GM18505 (cell line): Measurements from ENCODE around the gene CDHR1.

Experiments
- ATAC-seq: cut with Tn5 transposase; IDR thresholded peaks from one replicate; pipeline ENCODE4 v1.9.1; 2021; ENCODE audit not compliant: unreplicated experiment
- POLR2A ChIP-seq: IDR thresholded peaks from 4 replicates; pipeline ENCODE4 v1.6.1; 2011; ENCODE audit warnings: borderline replicate concordance; ENCODE audit not compliant: insufficient read depth, insufficient read length; ENCODE audit errors: extremely low read depth

Gene CDHR1

GRCh38 chr10:84225427-84226173, 31.3 kb downstream of the CDHR1 start, which contains the start of gene LRIT2:
Gene LRIT2, minus strand, starts transcription at chr10:84225544. Its CDS starts 24 bp downstream, at chr10:84225520.
- no peak for ATAC-seq
- no peak for TF ChIP-seq POLR2A

GRCh38 chr10:84226616-84227015, 32.3 kb downstream of the CDHR1 start:
- no peak for ATAC-seq
- no peak for TF ChIP-seq POLR2A

- no peak for ATAC-seq
Measured at GRCh38 chr10:84227810-84228209, 33.5 kb downstream of the CDHR1 start.

GRCh38 chr10:84230359-84230758, 36.0 kb downstream of the CDHR1 start:
- TF ChIP-seq POLR2A: no peak

More at GRCh38 chr10:84227810-84228209, 33.5 kb downstream of the CDHR1 start:
- no peak for TF ChIP-seq POLR2A

DNA sequence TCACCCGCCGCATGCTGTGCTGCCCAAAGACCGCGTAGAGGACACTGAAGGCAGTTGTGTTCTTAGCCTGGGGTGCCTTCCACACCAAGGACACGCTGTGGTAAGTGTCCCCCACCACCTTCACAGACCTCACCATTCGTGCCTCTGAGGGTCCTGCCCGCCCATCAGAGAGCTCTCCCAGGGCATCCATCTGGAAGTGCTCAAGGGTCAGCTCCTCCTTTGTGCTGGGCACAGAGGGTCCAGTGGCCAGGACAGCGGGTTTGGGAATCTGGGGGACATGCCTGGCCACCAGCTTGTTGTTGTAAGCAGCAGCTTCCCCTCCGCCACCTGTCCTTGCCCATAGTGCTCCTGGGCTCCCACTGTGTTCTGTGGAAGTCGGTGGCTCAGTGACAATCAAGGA, 38.0 kb downstream of the CDHR1 start:
- ATAC-seq: no peak
- TF ChIP-seq POLR2A: no peak

More at GRCh38 chr10:84230359-84230758, 36.0 kb downstream of the CDHR1 start:
- ATAC-seq: no peak

DNA sequence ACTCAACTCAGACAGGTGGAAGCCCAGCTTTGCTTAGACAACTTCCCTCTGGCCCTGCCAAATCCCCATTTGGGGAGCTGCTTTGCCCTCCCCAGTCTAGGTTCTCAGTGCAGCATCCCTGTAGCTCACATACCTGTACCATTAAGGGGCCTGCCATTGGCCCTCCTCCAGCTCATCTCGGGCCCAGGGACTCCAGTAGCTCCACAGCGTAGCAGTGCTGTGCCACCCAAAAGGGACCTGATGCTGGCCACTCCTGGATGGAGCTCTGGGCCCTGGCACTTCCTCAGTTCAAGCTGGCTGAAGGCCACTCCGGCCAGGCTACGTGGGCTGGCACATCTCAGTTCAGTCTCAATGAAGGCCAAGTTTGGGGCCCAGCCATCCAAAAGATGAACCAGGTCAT, 39.6 kb downstream of the CDHR1 start:
- no peak for ATAC-seq

GRCh38 chr10:84234479-84234878, 40.1 kb downstream of the CDHR1 start:
- TF ChIP-seq POLR2A: no peak

More for the DNA sequence above, 39.6 kb downstream of the CDHR1 start:
- TF ChIP-seq POLR2A: no peak

DNA sequence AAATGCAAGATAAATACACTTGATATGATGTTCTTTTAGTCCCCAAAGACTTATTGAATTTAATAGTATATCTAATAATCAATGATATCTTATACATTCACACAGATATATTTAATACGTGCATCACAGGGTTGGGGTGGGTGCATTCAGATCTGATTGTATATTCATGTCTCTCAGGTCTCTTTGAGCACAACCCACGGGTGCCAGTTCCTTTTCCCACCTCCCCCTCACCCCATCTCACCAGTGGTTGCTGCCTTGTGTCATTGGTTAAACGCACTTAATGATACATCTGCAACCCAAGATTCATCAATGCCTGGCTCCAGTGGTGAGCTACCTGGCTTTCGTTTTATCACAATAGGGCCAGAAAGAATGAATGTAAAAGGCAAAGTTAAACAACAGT, 40.8 kb downstream of the CDHR1 start:
- ATAC-seq: no peak

More at GRCh38 chr10:84234479-84234878, 40.1 kb downstream of the CDHR1 start:
- ATAC-seq: no peak

GRCh38 chr10:84236807-84237198, 42.5 kb downstream of the CDHR1 start:
- ATAC-seq: no peak
- TF ChIP-seq POLR2A: no peak

More for the DNA sequence above, 40.8 kb downstream of the CDHR1 start:
- no peak for TF ChIP-seq POLR2A

- ATAC-seq: no peak
- TF ChIP-seq POLR2A: no peak
Measured at GRCh38 chr10:84237199-84238051, 43.1 kb downstream of the CDHR1 start.

GRCh38 chr10:84238909-84239308, 44.6 kb downstream of the CDHR1 start:
- TF ChIP-seq POLR2A: no peak
- no peak for ATAC-seq

DNA sequence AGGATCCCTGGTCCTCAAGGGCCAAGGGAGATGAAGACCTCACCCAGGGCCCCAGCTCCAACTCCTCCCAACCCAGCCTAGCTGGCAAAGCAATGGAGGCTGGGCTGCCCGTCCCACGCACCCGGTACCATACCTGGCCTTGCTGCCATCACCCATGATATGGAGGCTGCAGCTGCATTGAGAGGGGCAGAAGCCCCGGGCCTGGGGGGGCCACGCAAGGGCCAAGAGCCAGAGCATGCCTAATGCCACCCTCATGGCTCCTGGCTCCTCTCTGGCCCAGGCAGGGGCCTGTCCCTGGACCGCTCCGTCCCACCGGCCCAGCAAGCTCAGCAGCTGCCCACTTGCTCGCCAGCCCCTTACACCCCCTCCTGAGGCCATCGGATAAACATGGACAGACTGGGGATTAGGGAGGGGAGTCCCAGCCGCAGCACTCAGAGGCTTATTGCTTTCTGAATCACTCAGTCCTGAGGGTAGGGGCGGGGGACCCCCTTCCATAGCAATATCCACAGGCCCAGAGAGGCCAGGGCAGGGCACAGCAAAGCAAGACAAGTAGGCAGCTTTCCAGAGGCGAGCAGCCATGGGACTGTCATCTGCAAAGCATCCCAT, 47.0 kb downstream of the CDHR1 start, which contains the start of gene LRIT1:
Gene LRIT1, minus strand, starts transcription at position 362 of the 606 bp plus-strand sequence. Its CDS starts 107 bp downstream, at position 255.
- no peak for ATAC-seq
- no peak for TF ChIP-seq POLR2A

- TF ChIP-seq POLR2A: no peak
- no peak for ATAC-seq
Measured at GRCh38 chr10:84243759-84244158, 49.4 kb downstream of the CDHR1 start.
